ENCODE results near the gene SDHA. TPM values are rescaled to one million over a fixed set of nuclear protein-coding genes. Genes with fewer than 3 reads are reported as not detected.

Gene SDHA
- total and polyA plus RNA-seq, 10 of the 15 experiments (the other 5 are each of a cell fraction or from before 2014, with no cell fraction given) = 63.3 to 205 (median 104) TPM

- no peak for TF ChIP-seq SKIL (IDR thresholded peaks at IDR 0.05; ENCODE audit: low read depth, poor library complexity, severe bottlenecking)
- TF ChIP-seq CBFB (IDR thresholded peaks at IDR 0.05; ENCODE audit: low read depth) = no peak
- TF ChIP-seq ATF2 (IDR thresholded peaks at IDR 0.05; ENCODE audit: low read length) = no peak
- no peak for TF ChIP-seq NFYB (IDR thresholded peaks at IDR 0.05; ENCODE audit: insufficient read depth, low read depth, low read length)
- no peak for TF ChIP-seq RCOR1 (conservative IDR thresholded peaks at IDR 0.05; ENCODE audit: low read depth, low read length)
- TF ChIP-seq MLLT1 (IDR thresholded peaks at IDR 0.05) = no peak
- TF ChIP-seq KDM1A (IDR thresholded peaks at IDR 0.05; ENCODE audit: borderline replicate concordance) = no peak
- no peak for TF ChIP-seq IRF4 (IDR thresholded peaks at IDR 0.05; ENCODE audit: low read depth, low read length)
- no peak for TF ChIP-seq EZH2 (IDR thresholded peaks at IDR 0.05; ENCODE audit: borderline replicate concordance, control insufficient read depth, low read depth, low read length)
- no peak for TF ChIP-seq FOXM1 (IDR thresholded peaks at IDR 0.05; ENCODE audit: low read depth, low read length)
- TF ChIP-seq, protein P1, sequence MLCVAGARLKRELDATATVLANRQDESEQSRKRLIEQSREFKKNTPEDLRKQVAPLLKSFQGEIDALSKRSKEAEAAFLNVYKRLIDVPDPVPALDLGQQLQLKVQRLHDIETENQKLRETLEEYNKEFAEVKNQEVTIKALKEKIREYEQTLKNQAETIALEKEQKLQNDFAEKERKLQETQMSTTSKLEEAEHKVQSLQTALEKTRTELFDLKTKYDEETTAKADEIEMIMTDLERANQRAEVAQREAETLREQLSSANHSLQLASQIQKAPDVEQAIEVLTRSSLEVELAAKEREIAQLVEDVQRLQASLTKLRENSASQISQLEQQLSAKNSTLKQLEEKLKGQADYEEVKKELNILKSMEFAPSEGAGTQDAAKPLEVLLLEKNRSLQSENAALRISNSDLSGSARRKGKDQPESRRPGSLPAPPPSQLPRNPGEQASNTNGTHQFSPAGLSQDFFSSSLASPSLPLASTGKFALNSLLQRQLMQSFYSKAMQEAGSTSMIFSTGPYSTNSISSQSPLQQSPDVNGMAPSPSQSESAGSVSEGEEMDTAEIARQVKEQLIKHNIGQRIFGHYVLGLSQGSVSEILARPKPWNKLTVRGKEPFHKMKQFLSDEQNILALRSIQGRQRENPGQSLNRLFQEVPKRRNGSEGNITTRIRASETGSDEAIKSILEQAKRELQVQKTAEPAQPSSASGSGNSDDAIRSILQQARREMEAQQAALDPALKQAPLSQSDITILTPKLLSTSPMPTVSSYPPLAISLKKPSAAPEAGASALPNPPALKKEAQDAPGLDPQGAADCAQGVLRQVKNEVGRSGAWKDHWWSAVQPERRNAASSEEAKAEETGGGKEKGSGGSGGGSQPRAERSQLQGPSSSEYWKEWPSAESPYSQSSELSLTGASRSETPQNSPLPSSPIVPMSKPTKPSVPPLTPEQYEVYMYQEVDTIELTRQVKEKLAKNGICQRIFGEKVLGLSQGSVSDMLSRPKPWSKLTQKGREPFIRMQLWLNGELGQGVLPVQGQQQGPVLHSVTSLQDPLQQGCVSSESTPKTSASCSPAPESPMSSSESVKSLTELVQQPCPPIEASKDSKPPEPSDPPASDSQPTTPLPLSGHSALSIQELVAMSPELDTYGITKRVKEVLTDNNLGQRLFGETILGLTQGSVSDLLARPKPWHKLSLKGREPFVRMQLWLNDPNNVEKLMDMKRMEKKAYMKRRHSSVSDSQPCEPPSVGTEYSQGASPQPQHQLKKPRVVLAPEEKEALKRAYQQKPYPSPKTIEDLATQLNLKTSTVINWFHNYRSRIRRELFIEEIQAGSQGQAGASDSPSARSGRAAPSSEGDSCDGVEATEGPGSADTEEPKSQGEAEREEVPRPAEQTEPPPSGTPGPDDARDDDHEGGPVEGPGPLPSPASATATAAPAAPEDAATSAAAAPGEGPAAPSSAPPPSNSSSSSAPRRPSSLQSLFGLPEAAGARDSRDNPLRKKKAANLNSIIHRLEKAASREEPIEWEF (IDR thresholded peaks at IDR 0.05; ENCODE audit: insufficient replicate concordance, low read depth, low read length) = no peak
- TF ChIP-seq FOS (IDR thresholded peaks at IDR 0.05; ENCODE audit: borderline replicate concordance, extremely low read depth, insufficient read length) = no peak
- no peak for TF ChIP-seq HDAC6 (IDR thresholded peaks at IDR 0.05; ENCODE audit: unreplicated experiment)
- TF ChIP-seq CHD2 (IDR thresholded peaks at IDR 0.05; ENCODE audit: borderline replicate concordance, low read depth, low read length) = no peak
- no peak for TF ChIP-seq SMAD1 (IDR thresholded peaks at IDR 0.05; ENCODE audit: low read depth, partially characterized antibody)
- TF ChIP-seq CHD4 (IDR thresholded peaks at IDR 0.05) = no peak
- TF ChIP-seq NFYA (IDR thresholded peaks at IDR 0.05; ENCODE audit: borderline replicate concordance, low read depth, low read length) = no peak
- no peak for TF ChIP-seq SMAD5 (IDR thresholded peaks at IDR 0.05; ENCODE audit: low read depth)
- no peak for TF ChIP-seq MYB (IDR thresholded peaks at IDR 0.05; ENCODE audit: borderline replicate concordance, low read depth, low read length)
Observed at GRCh38 chr5:188488-189481, 29.3 kb upstream of the SDHA start (continued).

Data from GM12878 (cell line).